ENCODE results near the gene RABEP2.

The RABEP2 gene

DNA sequence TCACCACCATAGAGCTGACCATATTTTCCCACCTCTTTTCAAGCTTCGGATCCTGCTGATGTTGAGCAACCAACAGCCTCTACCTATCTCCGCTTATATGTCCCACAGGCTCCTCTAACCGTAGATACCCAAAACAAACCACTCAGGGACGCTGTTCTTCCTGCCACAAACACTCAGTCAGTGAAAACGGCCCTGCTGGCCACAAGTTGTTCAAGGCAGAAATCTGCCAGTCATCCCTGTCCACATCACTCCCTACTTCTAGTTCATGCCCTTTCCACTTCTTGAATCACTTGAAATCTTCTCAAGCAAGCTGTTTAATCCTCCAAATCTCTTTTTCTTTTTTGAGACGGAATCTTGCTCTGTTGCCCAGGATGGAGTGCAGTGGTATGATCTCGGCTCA, 7.9 kb downstream of the RABEP2 start:
- ATAC-seq = no peak

DNA sequence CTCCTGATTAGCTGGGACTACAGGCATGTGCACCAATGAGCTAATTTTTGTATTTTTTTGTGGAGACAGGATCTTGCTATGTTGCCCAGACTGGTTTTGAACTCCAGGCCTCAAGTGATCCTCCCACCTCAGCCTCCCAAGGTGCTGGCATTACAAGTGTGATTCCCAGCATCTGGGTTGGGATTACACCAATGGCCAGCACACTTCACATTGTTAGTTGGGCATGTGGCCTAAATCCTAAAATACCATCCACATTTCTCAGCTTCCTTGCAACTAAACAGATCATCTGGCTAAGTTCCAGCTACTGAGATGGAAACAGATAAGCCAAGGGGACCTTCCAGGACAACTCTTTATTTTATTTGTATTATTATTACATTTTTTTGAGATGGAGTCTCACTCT, 9.9 kb downstream of the RABEP2 start:
- TF ChIP-seq PPARA (CRISPR knock-in tag; IDR thresholded peaks at IDR 0.05; ENCODE audit: borderline replicate concordance) = no peak
- TF ChIP-seq ZFP30 (CRISPR knock-in tag; IDR thresholded peaks at IDR 0.05) = no peak
- TF ChIP-seq TOX (CRISPR knock-in tag; IDR thresholded peaks at IDR 0.05; ENCODE audit: borderline replicate concordance) = no peak
- TF ChIP-seq ARNTL (CRISPR knock-in tag; IDR thresholded peaks at IDR 0.05; ENCODE audit: borderline replicate concordance, low read depth) = no peak
- TF ChIP-seq, protein P1, sequence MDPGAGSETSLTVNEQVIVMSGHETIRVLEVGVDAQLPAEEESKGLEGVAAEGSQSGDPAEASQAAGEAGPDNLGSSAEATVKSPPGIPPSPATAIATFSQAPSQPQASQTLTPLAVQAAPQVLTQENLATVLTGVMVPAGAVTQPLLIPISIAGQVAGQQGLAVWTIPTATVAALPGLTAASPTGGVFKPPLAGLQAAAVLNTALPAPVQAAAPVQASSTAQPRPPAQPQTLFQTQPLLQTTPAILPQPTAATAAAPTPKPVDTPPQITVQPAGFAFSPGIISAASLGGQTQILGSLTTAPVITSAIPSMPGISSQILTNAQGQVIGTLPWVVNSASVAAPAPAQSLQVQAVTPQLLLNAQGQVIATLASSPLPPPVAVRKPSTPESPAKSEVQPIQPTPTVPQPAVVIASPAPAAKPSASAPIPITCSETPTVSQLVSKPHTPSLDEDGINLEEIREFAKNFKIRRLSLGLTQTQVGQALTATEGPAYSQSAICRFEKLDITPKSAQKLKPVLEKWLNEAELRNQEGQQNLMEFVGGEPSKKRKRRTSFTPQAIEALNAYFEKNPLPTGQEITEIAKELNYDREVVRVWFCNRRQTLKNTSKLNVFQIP (CRISPR knock-in tag; IDR thresholded peaks at IDR 0.05; ENCODE audit: borderline replicate concordance, low read depth) = no peak
- TF ChIP-seq SNAI2 (CRISPR knock-in tag; IDR thresholded peaks at IDR 0.05) = no peak
- no peak for TF ChIP-seq RARB (CRISPR knock-in tag; IDR thresholded peaks at IDR 0.05)
- 0 out of 2 replicates have a peak, but pooled peaks have one; percentile 26 for TF ChIP-seq ISL1 (CRISPR knock-in tag; IDR thresholded peaks at IDR 0.05)
- peak; percentile 65 for ATAC-seq

More for the DNA sequence above, 7.9 kb downstream of the RABEP2 start:
- TF ChIP-seq CSDC2 (CRISPR knock-in tag; IDR thresholded peaks at IDR 0.05) (no peak), ZFP3 (CRISPR knock-in tag; IDR thresholded peaks at IDR 0.05) (no peak), TCF4 (CRISPR knock-in tag; IDR thresholded peaks at IDR 0.05; ENCODE audit: borderline replicate concordance) (no peak), CREB5 (CRISPR knock-in tag; IDR thresholded peaks at IDR 0.05; ENCODE audit: low read depth) (no peak), BACH2 (CRISPR knock-in tag; IDR thresholded peaks at IDR 0.05; ENCODE audit: borderline replicate concordance) (no peak), ZNF70 (CRISPR knock-in tag; IDR thresholded peaks at IDR 0.05) (no peak), ZC3H10 (CRISPR knock-in tag; IDR thresholded peaks at IDR 0.05) (no peak), SNAI2 (CRISPR knock-in tag; IDR thresholded peaks at IDR 0.05) (no peak), ARNTL (CRISPR knock-in tag; IDR thresholded peaks at IDR 0.05; ENCODE audit: borderline replicate concordance, low read depth) (no peak)
- TF ChIP-seq, protein P2, sequence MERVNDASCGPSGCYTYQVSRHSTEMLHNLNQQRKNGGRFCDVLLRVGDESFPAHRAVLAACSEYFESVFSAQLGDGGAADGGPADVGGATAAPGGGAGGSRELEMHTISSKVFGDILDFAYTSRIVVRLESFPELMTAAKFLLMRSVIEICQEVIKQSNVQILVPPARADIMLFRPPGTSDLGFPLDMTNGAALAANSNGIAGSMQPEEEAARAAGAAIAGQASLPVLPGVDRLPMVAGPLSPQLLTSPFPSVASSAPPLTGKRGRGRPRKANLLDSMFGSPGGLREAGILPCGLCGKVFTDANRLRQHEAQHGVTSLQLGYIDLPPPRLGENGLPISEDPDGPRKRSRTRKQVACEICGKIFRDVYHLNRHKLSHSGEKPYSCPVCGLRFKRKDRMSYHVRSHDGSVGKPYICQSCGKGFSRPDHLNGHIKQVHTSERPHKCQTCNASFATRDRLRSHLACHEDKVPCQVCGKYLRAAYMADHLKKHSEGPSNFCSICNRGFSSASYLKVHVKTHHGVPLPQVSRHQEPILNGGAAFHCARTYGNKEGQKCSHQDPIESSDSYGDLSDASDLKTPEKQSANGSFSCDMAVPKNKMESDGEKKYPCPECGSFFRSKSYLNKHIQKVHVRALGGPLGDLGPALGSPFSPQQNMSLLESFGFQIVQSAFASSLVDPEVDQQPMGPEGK (CRISPR knock-in tag; IDR thresholded peaks at IDR 0.05; ENCODE audit: borderline replicate concordance) = no peak

GRCh38 chr16:28913946-28914724, 10.9 kb downstream of the RABEP2 start:
- no peak for ATAC-seq
- TF ChIP-seq CSDC2 (CRISPR knock-in tag; IDR thresholded peaks at IDR 0.05) = no peak
- TF ChIP-seq ZC3H10 (CRISPR knock-in tag; IDR thresholded peaks at IDR 0.05) = no peak
- TF ChIP-seq ISL1 (CRISPR knock-in tag; IDR thresholded peaks at IDR 0.05) = no peak
- no peak for TF ChIP-seq SNAI2 (CRISPR knock-in tag; IDR thresholded peaks at IDR 0.05)
- no peak for TF ChIP-seq ZNF8 (CRISPR knock-in tag; IDR thresholded peaks at IDR 0.05)
- TF ChIP-seq, protein P1 (CRISPR knock-in tag; IDR thresholded peaks at IDR 0.05; ENCODE audit: borderline replicate concordance, low read depth) = no peak
- TF ChIP-seq, protein P3, sequence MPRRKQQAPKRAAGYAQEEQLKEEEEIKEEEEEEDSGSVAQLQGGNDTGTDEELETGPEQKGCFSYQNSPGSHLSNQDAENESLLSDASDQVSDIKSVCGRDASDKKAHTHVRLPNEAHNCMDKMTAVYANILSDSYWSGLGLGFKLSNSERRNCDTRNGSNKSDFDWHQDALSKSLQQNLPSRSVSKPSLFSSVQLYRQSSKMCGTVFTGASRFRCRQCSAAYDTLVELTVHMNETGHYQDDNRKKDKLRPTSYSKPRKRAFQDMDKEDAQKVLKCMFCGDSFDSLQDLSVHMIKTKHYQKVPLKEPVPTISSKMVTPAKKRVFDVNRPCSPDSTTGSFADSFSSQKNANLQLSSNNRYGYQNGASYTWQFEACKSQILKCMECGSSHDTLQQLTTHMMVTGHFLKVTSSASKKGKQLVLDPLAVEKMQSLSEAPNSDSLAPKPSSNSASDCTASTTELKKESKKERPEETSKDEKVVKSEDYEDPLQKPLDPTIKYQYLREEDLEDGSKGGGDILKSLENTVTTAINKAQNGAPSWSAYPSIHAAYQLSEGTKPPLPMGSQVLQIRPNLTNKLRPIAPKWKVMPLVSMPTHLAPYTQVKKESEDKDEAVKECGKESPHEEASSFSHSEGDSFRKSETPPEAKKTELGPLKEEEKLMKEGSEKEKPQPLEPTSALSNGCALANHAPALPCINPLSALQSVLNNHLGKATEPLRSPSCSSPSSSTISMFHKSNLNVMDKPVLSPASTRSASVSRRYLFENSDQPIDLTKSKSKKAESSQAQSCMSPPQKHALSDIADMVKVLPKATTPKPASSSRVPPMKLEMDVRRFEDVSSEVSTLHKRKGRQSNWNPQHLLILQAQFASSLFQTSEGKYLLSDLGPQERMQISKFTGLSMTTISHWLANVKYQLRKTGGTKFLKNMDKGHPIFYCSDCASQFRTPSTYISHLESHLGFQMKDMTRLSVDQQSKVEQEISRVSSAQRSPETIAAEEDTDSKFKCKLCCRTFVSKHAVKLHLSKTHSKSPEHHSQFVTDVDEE (CRISPR knock-in tag; IDR thresholded peaks at IDR 0.05) = no peak
- no peak for TF ChIP-seq GLIS3 (CRISPR knock-in tag; IDR thresholded peaks at IDR 0.05)
- TF ChIP-seq, protein P2 (CRISPR knock-in tag; IDR thresholded peaks at IDR 0.05; ENCODE audit: borderline replicate concordance) = no peak
- no peak for TF ChIP-seq ARNTL (CRISPR knock-in tag; IDR thresholded peaks at IDR 0.05; ENCODE audit: borderline replicate concordance, low read depth)
- no peak for TF ChIP-seq RARB (CRISPR knock-in tag; IDR thresholded peaks at IDR 0.05)
- no peak for TF ChIP-seq ZFP3 (CRISPR knock-in tag; IDR thresholded peaks at IDR 0.05)
- no peak for TF ChIP-seq ZNF565 (CRISPR knock-in tag; conservative IDR thresholded peaks at IDR 0.05; ENCODE audit: low read depth)
- no peak for TF ChIP-seq CSRNP3 (CRISPR knock-in tag; IDR thresholded peaks at IDR 0.05)
- TF ChIP-seq PPARA (CRISPR knock-in tag; IDR thresholded peaks at IDR 0.05; ENCODE audit: borderline replicate concordance) = no peak
- TF ChIP-seq OSR1 (CRISPR knock-in tag; IDR thresholded peaks at IDR 0.05) = no peak
- no peak for TF ChIP-seq ZFP30 (CRISPR knock-in tag; IDR thresholded peaks at IDR 0.05)
- TF ChIP-seq TOX (CRISPR knock-in tag; IDR thresholded peaks at IDR 0.05; ENCODE audit: borderline replicate concordance) = no peak
- no peak for TF ChIP-seq ESRRG (CRISPR knock-in tag; IDR thresholded peaks at IDR 0.05)
